DMS79 (cell line): Measurements from ENCODE around the gene FAM78B.

Experiments used
- DNase-seq: peaks from one replicate; lab custom pipeline; 2025; lab: John Stamatoyannopoulos, UW

FAM78B gene, protein sequence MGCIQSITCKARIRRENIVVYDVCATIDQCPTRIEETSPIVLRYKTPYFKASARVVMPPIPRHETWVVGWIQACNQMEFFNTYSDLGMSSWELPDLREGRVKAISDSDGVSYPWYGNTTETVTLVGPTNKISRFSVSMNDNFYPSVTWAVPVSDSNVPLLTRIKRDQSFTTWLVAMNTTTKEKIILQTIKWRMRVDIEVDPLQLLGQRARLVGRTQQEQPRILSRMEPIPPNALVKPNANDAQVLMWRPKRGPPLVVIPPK

DNA sequence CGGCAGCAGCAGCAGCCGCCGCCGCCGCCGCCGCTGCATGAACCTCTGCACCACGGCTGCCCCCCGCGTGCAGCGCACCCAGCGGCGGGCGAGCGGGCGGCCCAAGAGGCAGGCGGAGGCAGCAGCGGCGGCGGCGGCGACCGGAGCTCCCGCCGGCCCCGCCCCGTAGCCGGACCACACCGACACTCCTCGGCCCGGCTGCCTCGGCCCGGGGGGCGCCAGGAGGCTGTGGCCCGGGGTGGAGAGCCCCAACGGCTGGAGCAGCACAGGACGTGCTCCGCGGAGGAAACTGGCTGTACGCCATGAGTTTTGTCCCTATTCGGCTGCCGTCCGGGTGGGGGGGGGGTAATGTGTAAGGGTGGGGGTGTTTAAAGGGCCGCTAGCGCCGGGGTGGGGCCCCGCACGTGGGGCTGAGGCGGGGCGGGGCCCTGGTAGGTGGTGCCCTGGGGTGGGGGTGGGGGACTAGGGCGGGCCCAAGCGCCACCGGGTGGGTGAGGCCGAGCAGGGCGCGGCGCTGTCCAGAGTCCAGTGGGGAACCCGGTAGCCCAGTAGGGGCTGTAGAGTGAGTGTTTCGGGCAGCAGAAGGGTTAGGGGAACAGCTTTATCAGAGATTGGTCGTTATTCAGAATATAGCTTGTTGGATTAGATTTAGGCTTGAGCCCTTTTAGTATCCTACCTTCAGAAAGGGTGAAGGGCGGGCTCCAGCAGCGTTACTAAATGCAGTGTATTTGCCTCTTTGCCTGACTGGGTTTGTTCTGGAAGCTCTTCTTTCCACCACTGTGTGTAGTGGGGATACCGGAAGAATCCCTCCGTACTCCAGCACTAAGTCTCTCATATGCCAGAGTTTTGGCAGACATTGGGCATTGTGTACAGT, at the start of gene FAM78B:
Gene FAM78B (minus strand): TSS at position 304 of the 874 bp plus-strand sequence. CDS start 753 bp downstream, outside the sequence.
- DNase-seq, result peak; percentile 8

DNA sequence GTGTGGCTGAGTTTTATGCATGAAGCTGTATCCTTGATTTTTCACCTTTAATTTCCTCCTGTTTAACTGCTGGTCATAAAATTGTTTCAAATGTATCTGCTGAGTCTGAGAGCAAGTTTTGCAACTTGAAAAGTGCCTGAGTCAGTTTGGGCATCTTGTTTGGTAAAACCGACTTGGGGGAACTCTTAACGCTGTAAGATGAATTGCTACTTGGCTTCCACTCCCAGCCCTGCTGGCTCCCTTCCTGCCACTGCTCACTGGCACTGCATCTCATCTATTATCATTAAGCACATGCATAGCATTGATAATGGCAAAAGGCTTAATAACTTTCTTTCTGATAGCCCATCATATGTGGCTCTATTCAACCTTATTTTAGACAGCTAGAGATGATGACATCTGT, 35.7 kb upstream of the FAM78B start:
- no peak for DNase-seq

DNA sequence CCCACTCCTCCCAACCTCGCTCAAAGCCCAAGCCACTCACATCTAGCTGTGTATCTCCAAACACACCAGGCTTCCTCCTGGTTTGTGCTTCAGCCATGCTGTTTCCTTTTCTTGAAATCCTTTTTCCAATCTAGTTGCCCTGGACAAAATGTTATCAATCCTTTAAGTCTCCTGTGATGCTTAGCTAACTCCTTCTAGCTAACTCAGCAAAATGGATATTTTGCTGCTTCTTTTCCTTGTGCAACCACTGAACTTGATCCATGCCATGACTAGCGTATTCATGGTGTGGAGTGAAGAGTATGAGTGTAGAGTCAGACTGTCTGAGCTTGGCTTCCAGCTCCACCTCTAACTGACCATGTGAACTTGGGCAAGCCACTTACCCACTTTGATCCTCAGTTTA, 33.9 kb upstream of the FAM78B start:
- no peak for DNase-seq

DNA sequence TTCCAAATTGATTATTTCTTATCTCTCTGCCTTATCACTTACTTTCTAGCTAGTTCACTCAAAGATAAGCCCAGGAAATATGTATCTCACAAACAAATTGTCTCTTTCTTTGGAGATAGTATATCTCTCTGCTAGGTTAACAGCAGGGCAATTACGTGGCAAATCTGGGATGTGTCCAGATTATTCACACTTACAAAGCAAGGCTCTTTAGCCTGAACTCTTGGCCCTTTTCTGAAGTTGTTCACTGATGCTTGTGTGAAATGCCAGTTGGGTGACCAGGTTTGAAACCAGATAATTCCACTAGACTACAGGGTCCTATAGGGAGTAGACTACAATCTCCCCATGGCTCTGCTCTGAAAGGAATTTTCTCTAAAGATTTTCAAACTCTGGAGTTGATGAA, 30.8 kb upstream of the FAM78B start:
- no peak for DNase-seq

DNA sequence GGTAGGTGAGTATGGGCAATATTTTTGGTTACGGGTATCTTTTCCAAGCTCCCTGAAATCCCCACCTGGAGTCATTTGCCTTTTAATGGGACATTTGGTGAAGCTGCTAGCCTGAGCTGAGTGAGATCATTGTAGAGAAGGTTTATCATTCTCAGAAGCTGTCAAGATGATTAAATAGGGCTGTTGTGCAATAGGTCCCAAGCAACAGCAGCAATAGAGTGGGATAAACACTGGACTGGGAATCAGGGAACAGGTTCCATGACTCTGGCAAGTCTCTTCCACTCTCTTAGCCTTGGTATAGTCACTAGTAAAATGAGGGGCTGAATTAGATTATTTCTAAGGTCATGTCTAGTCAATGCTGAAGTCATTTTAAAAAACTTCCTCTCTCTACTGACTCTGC, 30.3 kb upstream of the FAM78B start:
- DNase-seq, result no peak

DNA sequence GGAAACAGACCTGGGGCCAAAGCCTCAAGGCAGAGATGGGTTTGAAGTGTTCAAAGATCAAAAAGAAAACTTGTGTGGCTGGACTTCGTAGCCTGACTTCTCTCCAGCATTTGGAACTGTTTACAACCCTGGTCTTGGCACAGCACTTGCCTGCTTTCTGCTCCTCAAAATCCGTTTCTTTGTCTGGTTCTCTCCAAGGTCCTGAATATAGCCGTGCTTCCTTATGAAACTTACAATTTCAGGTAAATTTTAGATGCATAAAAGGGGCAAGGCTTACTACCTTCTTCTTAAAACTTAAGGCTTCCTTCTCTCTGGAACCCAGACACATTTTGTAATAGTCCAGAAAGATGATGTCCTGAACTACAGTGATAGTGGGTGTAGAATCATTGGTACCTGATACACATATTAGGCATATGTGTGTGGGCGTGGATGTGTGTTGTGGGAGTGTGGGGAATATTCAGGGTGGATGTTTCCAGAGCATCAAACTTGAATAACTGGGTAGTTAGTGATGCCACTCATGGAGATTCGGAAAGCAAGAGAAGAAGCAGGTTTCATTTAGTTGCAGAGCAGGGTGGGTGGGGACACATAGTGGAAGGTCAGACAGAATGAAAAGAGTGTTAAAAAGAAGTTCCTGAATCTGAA, 26.4 kb upstream of the FAM78B start:
- DNase-seq, result no peak

DNA sequence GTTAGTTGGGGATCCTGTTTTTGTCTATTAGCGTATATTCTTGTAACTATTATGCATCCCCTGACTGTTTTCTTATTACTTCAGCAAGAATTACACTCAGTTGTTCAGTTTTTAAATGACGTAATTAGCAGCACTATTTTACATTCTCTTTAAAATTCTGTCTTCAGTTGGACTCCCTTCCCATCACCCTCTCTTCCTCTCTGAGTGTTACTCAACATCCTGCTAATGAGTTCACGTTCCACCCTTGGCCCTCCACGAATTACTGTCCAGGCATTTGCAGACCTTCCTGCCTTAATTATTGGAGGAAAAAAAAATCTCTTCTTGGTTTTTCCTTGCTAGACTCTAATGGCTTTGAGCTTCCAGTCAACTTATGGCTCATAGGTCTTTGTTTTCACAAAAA, 23.6 kb upstream of the FAM78B start:
- DNase-seq, result no peak

DNA sequence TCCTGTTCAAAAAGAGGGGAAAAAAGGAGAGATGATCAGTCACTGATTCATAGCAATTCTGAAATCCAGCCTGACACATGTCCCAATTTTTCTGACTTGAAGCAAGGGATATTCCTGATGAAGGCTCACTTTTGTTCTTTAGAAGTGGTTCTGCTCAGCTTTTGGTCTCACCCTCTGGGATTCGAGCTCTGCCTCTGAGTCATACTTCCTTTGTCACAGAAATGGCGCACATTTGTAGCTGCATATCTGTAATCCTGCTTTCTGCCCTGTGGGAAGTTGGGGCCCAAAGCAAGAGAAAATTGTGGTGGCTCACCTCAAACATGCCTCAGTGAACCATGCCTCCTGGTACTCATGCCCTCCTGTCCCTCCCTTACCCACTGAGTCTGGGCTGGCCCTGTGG, 22.3 kb upstream of the FAM78B start:
- no peak for DNase-seq

DNA sequence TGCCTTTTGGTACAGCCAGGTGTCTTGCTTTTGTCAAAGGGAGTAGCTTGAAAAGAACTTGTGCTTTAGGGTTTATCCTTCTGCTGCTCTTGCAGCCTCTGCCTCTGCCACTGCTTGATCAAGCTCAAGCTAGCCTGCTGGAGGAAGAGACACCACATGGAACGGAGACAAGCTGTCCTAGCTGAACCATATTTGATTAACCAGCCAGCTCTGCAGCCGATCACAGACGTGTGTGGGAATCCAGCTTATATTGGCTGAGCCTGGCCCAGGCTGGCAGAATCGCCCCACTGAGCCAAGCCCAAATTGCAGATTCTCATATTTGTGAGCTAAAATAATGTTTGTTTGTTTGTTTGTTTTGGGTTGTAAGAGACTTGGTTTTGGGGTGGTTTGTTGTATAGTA, 18.7 kb upstream of the FAM78B start:
- no peak for DNase-seq

DNA sequence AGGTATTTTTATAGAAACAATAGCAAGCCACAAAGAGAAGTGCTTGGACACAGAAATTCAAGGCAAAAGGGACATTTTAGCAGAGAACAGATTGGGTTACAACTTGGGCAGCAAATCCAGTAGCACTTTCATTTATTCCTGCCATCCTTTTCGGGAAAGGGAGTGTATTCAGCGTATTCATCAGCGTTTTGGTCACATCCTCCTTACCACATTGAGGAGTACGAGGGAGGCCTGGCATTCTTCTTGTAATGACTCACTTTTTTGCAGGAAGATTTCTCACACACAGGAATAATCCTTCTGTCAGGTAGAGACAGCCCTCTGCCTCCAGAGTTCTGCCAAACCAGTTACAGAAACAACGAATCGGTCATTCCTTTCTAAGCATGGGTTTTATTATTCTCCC, 18.1 kb upstream of the FAM78B start:
- no peak for DNase-seq

DNA sequence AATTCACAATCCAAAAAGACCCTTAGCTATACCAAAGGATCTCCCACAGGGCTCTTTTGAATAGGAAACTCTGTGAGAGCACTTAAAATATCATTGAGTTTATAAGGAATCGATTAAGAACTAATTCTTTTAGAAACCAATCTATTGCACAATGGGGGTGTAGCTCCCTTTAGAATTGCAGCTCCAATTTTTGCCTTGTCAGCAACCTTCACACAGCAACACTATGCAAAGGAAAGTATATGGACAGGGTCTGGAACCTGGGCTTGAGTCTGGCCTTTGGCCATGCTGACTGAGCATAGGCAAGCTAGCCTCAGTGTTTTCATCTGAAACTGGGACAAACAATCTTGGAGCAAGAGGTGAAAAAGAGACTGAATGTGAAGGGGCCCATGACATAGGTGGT, 17.2 kb upstream of the FAM78B start:
- no peak for DNase-seq

DNA sequence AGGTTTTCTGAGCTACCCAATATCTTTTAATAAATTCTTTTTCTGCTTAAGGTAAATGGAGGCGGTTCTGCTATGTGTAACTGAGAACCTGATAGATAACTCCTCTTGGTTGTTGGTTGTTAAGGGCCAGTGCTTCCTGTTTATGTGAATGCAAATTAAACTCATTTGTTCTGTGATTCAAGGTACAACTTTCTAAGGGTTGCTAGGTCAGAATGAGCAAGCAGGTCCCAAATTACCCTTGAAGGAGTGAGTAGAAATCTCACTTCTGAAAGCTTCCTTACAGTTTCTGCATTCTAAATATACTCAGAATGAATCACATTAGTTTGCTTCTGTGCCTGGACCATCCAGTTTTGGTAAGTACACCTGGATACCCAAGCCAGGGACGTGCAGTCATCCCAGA, 15.5 kb upstream of the FAM78B start:
- no peak for DNase-seq

DNA sequence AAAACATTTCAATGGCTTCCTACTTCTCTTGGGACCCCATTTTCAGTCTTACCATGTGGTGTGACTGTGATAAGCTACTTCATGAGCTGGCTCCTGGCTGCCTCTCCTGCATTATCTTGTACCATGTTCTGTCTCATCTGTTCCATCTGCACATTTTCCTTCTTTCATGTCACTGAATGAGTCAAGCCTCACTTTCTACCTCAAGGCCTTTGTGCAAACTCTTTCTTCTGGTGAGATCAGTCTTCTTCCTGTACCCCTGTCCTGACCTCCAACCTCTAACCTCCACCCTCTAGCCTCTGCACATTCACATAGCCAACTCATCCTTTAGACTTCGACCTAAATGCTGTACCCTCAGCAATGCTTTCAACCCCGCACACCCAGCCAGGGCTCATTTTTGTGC, 9.6 kb upstream of the FAM78B start:
- DNase-seq, result no peak

DNA sequence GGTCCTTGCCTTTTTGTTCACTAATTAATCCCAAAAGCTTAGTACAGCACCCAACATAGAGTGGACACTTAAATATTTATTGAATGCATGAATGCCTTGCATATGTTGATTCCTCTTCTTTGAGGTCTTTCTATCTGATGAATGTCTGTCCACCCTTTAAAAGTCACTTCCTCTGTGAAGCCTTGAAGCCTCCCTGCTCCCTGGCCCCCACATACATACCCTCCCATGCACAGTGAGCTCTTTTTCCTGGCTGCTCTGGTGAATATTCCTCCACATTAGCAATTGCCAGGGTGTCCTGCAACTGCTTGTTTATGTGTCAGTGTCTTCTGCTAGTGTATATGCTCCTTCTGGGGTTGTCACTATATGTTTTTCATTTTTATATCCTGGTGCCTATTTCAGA, 8.2 kb upstream of the FAM78B start:
- DNase-seq, result no peak

DNA sequence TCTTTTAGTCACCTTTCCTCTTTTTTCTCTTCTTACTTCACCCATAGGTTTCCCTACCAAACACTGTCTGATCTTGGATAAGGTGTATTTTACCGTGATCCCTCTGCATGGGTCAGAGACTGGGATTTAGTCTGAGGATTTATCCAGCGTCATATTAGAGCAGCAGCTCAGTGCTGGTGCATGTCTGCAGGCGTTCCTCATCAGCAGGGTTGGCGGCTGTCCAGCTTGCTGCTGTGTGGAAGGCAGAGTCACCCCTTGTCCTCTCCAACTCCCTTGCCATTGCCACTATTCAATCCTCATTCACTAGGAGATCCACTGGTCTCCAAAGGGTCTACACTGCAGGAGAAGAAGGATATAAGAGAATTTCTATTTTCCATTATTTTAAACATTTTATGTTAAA, 7.3 kb upstream of the FAM78B start:
- no peak for DNase-seq

DNA sequence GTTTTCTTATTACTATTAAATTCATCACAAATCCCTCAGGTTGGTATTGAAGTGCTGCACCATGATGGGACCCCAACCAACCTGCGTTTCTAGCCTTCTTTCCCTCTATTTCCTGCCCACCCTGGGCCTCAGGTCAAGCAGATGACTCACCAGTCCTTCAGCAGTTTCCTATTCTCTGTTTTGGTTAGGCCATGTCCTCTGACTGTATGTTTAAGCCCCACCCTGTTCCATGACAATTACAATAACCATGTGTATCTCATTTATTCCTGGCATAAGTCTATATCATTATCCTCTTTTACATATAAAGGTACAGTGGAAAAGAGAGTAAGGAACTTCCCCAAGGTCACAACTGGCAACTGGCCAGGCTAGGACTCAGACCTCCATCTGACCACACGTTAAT, 5.3 kb upstream of the FAM78B start:
- no peak for DNase-seq

DNA sequence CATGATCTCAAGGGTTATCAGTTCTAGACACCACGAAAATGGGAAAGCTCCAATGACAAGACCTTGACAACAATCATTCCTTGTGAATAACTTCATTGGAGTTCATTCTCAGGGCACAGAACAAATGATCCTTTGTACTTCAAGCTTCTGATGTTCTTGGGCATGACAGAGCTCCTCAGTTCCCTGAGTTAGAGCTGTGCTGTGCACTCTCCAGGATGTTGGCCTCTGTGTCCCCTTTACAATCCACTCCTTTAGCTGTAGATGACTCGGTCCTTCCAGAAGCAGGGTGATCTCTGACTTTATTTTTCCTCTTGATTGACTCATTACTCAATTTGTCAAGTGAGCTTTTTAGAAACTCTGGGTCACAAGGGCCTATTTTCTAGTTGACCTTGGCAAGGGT, 3.9 kb upstream of the FAM78B start:
- no peak for DNase-seq

DNA sequence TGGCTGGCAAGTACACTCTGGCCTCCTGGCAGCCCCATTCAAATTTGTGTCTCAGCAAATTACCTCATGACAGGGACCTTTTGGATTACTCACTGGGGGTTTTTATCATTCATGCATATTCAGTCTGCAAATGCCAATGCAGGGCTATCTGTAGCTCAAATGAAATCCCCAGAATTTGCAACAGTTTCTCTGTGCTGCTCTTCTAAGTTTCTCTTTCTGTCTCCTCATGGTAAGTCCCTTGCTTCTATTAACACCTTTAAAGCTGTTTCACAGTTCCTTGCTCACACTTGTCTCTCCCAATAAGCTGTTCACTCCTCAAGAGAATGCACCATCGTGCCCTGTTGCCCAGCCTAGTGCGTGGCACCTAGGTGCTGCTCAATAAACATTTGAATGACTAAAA, 3.3 kb upstream of the FAM78B start:
- DNase-seq, result no peak

DNA sequence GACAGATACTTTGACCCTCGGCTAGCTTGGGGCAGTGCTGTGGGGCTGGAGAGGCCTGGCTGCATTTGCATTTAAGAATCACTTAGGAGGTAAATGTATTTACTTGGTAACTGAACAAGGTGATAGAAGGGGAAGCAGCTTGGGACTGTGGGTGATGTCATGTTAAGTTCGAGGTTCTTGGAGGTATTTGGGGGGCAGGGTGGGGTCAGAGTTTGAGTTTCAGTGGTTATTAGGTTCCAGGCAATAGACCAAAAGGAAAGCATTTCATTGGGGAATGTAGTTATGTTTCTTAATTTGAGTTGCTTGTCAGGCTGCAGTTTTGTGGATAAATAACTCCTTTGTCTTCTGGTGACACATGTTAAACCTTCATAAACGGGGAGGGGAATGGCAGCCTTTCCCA, 2.4 kb upstream of the FAM78B start:
- DNase-seq, result no peak

DNA sequence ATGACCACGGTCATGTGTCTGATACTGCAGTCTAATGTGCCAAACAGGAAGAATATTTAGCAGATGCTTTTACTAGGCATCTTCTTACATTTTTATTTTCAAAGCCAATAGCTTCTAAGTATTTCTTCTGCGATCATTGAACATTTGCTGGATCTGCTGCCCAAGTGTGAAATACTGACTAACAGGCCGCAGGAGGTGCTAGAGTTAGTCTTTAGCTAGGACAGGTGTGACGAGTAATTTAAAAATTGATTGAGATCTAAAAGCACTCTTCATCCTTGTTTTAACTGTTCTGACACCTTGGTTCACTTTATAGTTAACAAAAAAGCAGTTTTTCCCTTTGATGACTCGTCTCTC, 748 bp upstream of the FAM78B start:
- DNase-seq, result no peak

DNA sequence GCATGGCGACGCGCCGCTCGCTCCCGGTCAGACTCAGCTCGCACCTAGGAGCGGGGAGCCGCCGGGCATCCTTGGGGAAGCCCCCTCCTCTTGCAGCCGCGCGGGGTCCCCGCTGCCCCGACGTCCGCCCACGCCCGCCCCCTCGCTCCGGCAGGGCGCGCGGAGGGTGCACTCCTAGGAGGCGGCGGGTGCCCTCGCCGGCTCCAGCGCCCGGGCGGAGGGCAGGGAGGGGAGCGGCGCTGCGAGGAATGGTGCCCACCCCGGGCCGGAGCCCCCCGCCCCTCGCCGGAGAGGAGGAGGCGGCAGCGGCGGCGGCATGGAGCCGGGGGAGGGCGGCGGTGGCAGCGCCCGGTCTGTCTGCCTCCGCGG, 488 bp downstream of the FAM78B start:
- no peak for DNase-seq

DNA sequence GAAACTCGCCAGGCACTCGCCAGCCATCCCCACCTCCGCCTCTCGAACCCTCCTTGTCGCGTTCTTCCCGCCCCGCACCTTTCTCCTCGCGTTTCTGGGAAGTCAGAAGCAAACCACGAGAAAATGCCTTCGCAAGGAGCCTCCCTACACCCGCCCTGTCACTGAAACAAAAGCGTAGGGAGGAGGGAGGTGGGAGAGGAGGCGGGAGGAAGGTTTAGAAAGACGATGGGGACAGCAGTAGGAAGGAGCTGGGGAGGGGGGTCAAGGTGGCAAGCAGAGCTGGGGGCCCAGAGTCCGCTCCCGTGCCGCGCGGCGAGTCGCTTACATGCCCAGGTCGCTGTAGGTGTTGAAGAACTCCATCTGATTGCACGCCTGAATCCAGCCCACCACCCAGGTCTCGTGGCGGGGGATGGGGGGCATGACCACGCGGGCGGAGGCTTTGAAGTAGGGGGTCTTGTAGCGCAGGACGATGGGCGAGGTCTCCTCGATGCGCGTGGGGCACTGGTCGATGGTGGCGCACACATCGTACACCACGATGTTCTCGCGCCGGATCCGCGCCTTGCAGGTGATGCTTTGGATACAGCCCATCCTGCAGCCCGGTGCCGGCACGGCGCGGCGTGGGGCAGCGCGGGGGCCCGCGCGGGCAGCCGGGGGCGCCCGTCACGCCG, 1.0 kb downstream of the FAM78B start:
- DNase-seq, result no peak
